ENCODE data around the gene ALX4.

The ALX4 gene

DNA sequence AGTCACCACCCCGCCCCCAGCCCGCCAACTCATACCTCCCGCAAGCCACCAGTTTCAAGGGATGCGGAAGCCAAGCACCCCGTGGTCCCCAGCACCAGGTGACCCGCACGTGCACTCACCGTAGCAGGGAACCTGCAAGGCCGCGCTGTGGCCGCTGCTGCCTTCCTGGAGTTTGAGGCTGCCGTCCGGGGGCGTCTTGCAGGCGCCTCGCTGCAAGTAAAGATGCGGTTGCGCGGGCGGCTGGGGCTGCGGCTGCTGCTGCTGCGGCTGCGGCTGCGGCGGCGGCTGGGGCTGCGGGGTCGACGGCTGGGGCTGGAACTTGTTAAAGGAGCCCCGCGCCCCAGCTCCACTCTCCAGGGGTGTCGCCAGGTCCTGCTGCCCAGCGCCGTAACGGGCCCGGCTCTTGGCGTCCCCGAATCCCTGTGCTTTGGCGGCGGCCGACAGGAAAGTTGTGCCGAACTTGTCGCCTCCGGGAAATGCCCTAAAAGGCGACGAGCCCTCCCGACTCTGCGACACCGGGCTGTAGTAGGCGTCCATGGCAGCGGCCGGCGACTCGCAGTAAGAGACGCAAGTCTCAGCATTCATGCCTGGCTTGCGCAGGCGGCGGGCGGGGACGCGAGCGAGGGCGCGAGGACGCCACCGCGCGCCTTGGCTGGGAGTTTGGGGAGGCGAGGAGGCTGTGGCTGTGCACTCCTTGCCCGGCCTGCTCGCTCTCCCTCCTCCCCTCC, at the start of gene ALX4:
Gene ALX4, minus strand, starts transcription at position 662 of the 728 bp plus-strand sequence. Its CDS starts 77 bp downstream, at position 585.
- DNase-seq: no peak

DNA sequence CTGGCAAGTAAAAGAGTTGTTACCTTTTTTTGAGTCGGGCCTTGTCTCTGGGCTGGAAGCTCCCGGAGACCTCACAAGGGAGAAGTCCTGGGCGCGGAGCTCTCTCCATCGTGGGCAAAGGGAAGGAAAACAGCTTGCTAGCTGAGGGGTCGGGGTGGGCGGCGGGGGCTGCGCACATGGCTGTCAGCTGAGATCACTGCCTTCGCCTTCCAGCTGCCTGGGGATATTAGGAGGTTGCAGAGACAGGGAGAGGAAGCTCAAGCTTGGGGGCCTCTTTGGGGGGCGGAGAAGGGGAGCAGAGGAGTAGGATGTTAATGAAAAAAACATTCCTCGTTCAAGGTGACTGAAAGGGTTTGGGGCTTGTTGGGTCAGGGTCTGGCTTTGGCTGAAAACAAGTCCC, 49.2 kb upstream of the ALX4 start:
- no peak for DNase-seq

DNA sequence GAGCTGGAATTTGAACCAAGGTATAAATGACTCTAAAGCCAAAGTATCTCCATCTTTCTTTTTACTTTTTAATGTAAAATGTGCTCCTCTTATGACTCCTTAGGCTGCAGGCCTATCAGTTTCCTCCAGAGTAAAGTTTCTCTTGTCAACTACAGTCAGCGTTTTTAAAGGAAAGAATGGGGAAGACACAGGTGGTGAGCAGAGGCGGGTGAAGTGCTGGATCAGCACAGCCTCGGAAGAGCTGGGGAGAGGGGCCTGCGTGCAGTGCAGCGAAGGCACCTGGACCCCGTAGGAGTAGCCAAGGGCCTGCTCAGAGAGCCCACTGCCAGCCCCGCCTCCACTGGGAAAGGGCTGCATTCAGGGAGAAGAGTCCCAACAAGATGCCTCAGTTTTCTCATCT, 48.8 kb upstream of the ALX4 start:
- no peak for DNase-seq

DNA sequence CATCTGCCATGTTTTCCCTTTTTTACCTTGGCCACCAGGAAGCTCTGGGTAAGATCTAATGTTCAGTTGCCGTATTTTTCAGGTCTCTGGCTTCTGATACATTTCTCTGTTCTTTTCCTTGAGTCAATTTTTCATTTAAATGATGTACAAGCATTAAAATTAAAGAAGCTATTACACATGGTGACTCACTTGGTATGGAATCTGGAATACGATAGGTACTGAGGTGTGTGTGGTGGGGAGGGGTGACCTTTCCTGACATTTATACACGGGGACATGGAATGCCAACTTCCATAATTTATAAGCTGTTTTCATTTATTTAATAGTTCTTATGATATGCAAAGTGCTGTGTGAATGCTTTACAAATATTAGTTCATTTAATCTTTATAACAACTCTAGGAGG, 47.8 kb upstream of the ALX4 start:
- DNase-seq: no peak

DNA sequence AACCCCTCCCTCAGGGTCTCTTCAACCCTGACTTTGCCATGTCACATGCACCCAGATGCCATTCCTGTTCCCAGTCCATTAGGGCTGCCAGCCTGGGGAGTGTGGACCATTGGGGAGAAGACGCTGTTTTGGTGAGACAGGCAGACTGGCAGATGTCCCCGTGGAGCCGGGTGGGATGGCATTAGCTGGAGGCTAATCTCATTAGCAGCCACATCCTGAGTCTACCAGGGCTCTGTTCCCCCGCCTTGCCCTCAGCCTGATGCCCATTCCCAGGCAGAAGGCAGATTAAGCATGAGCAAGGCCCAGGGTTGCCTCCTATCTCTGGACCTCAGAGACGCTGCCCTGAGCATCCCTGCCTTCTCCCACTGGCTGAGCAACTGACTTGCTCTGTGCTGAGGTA, 46.4 kb upstream of the ALX4 start:
- DNase-seq: no peak

DNA sequence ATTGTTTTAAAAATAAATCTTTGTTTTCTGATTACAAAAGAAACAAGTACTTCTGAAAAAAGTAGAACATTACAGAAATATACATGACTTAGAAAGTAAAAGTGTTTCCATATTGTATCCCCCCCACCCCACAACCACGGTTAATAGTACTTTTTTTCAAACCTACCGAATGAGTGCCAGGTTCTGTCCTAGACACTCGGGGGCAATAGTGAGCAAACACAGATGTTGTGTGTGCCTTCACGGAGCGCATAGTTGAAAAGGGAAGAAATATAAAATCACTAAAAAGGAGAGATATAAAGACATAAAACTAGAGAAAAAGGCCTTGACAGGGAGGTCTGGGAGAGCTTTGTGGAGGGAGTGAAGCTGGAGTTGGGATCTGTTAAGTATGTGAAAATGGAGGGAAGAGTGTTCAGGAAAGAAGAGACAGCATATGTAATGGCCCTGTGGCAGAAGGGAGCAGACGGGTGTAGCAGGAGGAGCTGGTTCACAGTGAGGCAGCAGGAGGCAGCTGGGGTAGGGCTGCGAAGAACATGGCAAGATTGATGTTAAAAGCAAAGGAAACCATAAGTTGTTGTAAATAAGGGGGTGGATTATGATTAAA, 42.1 kb upstream of the ALX4 start:
- DNase-seq: no peak

DNA sequence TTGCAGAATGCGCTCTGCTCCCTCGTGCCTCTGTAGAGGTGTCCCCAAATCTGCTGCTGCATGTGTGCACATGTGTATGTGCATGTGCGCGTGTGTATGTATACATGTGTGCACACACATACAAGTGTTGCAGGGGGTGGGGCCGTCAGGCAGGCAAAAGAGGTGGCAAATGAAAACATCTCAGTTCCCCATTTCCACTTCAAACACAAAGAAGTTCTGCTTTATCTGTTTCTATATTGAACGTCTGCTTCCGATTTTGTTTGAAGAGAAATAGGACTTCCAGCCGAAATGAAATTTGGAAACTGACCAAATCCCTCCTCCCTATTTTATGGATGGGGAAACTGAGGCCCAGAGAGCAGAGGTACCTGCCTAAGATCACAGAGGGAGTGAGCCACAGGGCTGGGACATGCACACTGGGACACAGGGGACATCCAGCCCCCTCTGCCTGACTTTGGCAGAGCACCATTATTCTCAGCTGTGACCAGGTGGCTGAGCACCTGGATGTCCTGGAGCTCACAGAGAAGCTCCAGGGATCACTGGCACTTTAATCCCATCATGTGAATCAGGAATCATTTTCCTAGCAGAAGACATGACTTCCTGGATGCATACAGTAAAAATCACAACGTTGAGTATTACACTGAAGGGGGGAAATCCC, 41.2 kb upstream of the ALX4 start:
- DNase-seq: no peak

DNA sequence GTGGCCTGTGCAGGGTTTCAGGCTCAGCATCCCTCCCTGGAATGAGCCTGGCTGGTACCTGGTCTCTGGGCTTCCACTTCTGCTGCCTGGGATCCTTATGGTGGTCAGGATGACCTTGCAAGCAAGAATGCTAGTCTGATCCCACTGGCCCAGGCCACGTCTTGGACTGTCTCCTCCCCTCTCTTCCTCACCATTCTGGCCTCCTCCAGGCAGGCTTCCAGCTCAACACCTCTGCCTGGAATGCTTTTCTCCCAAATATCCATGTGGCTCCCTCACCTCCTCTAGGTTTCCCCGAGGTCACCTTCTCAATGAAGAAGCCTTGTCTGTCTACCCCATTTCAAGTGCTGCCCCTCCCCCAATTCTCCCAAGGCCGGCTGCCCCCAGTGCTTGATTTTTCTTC, 39.4 kb upstream of the ALX4 start:
- DNase-seq: no peak

DNA sequence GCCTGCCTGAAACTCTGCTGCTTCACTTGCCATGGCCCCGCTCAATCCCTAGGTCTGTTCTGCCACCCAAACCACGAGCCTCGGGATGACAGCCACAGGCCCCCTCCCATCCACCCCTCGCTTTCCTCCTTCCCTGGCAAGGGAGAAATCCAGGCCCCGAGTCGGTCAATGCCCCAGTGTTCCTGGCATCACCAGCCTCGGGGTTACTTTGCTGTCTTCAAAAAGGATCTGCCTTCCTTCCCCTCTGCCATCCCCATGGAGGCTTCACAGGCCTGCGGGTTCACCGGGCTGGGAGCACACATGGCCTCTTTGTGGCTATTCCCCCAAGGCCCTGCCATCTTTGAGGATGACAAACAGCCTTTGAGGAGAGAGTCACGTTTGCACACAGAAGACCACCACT, 38.8 kb upstream of the ALX4 start:
- no peak for DNase-seq

DNA sequence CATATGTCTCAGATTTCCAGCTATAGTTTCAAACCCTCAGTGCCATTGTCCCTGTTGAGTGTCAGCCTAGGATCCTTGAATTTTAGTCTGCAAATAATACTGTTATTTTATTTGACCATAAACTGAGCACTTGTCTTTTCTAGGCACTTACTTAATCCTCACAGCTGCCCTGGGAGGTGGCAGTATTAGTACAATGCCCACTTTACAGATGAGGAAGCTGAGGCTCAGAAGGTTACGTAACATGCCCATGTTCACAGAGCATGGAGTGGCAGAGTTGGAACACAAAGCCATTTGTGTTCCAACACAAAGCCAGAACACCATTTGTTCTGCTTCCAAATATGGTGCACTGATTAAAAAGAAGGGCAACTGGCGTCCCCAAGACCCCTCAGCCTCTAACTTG, 38.2 kb upstream of the ALX4 start:
- no peak for DNase-seq

DNA sequence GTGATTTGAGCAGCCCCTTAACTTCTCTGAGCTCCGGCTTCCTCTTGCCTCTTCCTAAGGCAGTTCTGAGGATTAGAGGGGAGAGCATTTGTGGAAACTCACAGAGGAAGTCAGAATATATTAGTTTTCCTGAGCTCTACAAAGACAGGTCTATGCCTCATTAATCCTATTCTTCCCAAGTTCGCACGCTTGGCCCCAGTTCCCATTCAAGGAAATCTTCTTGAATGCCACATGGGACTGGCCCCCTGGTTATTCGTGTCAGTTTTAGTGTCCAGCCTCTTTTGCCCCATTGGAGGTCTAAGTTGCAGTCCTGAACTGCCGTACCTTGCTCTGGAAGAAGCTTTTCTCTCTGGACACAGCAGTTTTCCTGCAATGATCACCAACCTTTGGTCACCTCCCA, 37.6 kb upstream of the ALX4 start:
- DNase-seq: no peak

DNA sequence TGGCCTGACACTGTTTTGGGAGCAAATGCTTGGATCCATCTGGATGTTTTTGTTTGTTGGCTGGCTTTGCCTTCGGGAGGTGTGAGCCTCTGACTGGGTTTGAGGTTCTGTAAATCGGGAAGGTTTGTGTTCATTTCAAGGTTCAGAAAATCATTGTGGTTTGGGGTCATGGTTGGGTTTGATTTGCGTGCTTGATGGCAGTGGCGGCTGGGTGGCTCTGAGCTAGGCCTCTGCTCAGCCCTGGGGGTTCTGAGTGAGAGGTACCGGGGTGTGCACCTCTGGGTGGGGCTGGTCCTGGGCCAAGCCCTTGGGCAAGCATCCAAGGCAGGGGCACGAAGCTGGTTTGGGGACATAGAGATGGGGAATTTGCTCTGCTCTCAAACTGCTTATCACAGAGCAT, 37.0 kb upstream of the ALX4 start:
- DNase-seq: no peak

DNA sequence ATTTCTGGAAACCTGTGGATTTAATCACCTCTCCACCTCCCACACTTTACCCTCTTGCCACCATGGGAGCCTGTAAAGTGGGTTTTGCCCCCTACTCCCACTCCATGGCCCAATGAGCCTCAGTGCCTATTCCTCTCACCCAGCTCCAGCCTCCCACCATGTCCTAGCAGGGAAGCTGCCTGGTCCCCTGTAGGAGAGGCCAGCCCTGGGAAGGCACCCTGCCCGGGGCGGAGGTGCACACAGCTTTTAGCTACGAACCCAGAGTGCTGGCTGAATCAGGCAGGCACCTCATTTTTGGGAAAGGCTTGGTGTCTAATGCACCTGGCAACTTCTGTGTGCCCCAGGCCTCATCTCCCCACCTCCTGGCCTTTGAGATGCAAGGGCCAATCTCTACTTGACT, 35.8 kb upstream of the ALX4 start:
- no peak for DNase-seq

DNA sequence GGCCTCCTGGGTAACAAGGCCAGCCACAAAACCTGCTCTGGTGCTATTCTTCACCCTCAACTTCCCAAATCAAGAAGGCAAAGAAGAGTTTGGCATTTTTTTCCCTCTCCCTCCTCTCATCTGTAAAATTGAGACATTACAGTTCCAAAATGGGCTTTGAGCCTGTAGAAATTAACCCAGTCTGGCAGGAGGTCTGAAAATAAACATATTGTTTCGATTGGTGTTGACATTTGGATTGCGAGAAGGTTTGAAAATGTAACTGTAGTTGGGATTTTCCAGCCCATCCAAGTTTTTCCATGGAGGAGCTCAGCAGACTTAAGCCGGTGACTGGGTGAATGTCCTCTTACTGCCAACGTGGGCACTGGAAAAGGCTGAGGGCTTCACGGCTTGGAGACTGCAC, 35.0 kb upstream of the ALX4 start:
- DNase-seq: no peak

DNA sequence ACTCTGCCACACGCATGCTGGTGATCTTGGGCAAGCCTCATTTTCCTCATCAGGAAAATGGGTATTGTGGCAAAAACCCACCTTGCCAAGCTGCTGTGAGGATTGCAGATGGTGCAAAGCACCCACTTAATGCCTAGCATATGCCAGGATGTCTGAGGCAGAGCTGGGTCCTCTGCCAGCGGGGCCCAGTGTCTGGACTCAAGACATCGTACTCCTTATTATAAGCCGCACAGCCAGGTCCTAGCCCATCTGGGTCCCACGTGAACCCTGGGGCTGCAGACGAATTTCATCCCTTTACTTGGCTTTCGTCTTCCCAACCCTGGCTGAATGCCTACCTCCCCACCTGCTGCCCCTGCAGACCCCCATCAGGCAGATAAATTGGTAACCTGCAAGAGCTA, 34.5 kb upstream of the ALX4 start:
- no peak for DNase-seq

DNA sequence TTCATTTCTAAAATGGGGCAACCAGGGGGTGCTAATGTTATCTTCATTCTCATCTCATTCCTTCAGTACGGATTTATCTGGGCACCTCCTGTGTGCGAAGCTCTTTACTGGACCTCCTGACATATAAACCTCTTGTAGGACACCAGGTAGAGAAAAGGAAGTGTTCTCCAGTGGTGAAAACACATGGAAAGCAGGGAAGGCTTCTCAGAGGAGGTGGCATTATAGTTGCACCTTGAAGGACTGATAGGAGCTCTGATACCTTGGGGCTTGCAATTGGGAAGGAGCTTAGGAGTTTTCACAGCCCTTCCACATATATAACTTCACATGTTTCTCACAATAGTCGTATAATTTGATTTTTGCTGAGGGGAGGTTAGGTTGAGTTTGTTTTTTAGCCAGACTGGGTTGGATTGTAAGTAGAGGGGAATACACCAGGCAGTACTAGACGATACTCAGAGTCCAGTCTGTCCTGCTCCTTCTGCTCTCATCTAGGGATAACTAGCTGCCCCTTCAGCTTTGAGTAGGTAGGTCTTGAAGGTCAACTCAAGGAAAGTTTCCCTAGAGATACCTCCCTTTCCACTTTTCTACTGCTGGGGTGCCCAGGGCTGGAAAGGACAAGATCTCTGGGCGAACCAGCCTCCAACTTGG, 34.0 kb upstream of the ALX4 start:
- DNase-seq: no peak

DNA sequence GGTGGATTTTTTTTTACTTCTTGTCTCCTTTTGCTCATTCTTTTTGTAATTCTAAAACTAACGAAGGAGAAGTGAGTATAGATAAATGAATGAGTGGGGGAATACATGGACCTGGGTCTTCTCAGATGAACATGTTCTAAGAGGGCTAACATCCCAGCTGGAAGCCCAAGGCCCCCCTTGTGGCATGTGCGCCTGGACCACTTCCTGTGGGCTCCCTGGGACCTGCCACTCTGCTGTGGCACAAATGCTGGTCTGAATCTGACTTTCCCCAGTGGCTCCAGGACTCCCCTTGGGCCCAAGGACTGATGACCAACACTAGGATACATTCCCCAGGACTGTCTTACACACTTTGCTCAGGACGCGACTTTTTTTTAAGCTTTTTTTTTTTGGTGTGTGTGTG, 32.7 kb upstream of the ALX4 start:
- DNase-seq: no peak

DNA sequence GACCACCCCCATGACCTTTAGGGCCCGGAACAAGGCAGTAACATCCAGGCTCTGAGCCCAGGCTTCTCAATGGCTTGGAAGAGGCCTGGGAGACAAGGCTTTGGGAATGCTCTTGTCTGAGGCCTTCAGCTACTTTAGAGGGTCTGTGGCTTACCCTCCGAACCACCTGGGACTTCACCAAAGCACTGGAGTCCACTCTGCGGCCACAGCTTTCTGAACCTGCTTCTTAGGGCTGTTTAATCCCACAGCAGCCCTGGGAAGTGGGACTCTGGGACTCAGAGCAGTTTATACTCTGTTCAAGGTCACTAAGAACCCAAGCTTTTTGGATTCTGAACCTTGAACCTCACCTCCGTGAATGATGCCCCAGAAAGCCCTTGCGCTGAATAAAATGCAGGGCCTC, 30.7 kb upstream of the ALX4 start:
- DNase-seq: no peak

DNA sequence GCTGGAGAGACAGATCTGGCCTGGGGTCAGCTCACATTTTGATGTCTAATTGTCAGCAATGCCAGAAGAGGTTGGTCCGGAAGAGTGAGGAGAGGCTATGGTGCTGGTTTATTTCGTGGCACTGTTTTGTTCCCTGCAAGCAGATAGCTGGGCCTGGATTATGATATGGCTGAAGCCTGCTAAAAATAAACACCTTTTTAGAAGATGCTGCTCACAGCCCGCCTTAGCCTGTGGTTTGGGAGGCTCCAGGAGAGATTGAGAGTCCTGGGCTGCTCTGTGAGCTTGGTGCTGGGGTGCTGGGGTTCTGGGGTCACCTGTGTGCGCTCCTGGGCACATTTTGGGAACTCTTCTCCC, 29.6 kb upstream of the ALX4 start:
- DNase-seq: no peak

DNA sequence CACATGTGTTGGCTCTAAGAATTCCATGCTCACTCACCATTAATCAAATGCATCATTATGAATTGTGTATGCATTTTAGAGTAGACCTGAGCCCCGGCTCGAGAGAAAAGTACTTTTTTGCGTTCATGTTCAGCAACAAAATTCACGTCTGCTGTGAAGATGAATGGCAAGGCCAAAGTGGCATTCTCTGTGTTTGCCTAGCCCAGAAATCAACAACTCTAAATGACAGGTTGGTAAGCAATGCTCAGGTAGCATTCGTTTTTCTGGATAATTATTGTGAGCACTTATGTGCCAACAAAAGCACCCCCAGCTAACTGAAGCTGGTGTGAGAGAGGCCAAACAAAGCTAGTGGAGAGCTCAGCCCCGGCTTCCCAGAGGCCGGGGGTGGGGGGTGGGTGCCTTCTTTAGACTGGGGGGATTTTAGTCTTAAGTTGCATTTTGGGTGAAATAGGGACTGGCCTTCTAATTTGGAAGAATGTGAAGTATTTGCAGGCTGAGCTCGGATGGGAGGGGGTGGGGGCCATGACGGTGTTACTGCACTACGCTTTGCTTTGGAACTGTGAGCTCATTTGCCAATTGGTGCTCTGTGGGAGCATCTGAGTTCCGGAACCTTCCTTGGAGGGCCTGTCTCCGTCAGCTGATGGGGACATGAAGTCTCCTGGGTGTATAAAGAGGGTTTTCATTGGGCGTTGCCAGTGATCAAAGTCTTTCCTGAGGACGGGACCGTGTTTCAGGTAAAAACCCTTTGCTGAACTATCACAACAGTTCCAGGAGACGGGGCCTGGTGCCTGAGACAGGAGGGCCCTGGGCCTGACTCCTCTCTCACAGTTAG, 29.0 kb upstream of the ALX4 start:
- no peak for DNase-seq

DNA sequence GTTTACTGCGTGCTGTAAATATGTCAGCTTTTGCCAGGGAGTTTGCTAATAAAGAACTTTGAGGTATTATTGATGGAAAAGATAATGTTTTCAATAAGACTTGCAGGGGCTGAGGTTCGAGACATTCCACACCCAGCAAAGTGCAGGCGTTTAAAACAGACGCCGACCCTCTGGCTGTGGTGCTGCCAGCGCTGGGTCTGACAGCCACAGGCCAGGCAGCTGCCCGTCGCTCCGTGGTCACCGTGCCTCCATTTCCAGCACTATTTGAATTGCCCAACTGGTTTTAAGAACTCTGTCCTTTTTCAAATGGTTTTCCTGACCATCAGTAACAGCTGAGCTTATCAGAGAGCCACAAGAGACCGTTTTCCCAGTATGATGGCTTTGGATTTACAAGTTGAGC, 28.1 kb upstream of the ALX4 start:
- DNase-seq: no peak

DNA sequence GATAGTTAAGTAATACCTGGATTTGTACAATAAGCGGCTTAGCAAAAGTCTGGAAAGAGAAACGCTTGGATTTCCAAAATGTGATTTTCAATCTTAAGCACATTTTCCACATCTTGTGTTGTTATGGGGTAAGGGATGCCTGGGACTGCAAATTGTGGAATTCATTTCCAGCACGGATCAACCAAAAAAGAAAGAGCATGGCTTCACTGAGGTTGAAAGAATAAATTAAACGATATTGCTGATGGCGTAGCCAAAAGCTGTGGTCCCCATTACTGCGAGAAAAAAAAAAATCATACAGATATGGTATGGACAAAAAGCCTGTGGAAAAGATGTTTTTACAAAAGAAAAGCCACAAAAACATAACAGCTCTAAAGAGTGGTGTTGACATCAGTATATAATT, 26.0 kb upstream of the ALX4 start:
- no peak for DNase-seq

DNA sequence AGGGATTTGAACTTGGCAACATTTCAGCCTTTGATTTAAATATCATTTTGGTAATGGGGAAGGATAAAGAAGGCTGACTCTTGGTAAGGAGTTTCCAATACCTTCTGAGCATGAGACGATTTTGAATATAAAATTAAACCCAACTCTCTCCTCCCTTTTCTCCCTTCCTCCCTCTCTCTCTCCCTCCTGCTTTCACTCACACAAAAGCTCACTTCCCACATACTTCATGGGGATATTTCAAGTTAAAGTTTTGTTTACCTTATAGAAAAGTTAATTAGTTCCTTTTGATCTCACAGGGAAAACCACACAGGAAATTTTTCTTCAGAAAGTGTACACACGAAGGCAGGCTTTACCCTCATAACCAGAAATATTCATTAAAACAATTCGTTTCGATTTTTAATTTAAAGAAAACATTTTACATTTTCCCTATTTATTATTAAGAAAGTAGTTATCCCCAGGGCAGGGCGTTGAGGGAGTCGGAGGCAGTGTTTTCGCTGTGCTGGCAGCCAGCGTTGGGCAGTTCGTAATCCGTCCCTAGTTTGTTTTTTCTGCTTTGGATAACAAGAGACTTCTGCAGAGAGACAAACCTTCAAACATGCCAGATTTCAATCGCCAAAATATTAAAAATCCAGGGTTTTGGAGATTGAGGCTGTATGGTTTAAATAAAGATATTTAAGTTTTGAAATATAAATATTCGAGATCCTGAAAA, 25.3 kb upstream of the ALX4 start:
- no peak for DNase-seq

Data from activated naive CD4-positive, alpha-beta T cell (primary cell).